ENCODE measurements around the gene LIPA.
A peak's percentile ranks its signal among the peaks of the same experiment; 100 is the strongest.

The LIPA gene

GRCh38 chr10:89238956-89239644 lies 12.5 kb downstream of the LIPA start:
- DNase-seq = peak; percentile 26

GRCh38 chr10:89237849-89238248 lies 13.7 kb downstream of the LIPA start:
- DNase-seq = no peak

GRCh38 chr10:89236226-89236797 lies 15.3 kb downstream of the LIPA start:
- no peak for DNase-seq

- no peak for DNase-seq
Measured at GRCh38 chr10:89235073-89235798, 16.3 kb downstream of the LIPA start.

- no peak for DNase-seq
Measured at GRCh38 chr10:89233033-89233432, 18.5 kb downstream of the LIPA start.

GRCh38 chr10:89228962-89229361 lies 22.6 kb downstream of the LIPA start:
- DNase-seq = no peak

GRCh38 chr10:89228146-89228545 lies 23.4 kb downstream of the LIPA start:
- DNase-seq = no peak

- no peak for DNase-seq
Measured at GRCh38 chr10:89226891-89227290, 24.7 kb downstream of the LIPA start.

GRCh38 chr10:89224739-89225443 lies 26.7 kb downstream of the LIPA start:
- no peak for DNase-seq

- no peak for DNase-seq
Measured at GRCh38 chr10:89221919-89222318, 29.7 kb downstream of the LIPA start.

GRCh38 chr10:89219513-89220218 lies 31.9 kb downstream of the LIPA start:
- no peak for DNase-seq

- DNase-seq = peak; percentile 76
Measured at GRCh38 chr10:89217057-89217990, 34.3 kb downstream of the LIPA start.

- DNase-seq = no peak
Measured at GRCh38 chr10:89216056-89216455, 35.5 kb downstream of the LIPA start.

GRCh38 chr10:89215511-89215910 lies 36.1 kb downstream of the LIPA start:
- no peak for DNase-seq

GRCh38 chr10:89214566-89215165 lies 36.9 kb downstream of the LIPA start:
- no peak for DNase-seq

GRCh38 chr10:89213191-89213808 lies 38.3 kb downstream of the LIPA start:
- peak; percentile 48 for DNase-seq

GRCh38 chr10:89210794-89211425 lies 40.7 kb downstream of the LIPA start:
- DNase-seq = no peak

GRCh38 chr10:89209718-89210117 lies 41.9 kb downstream of the LIPA start:
- no peak for DNase-seq

GRCh38 chr10:89207801-89208551 lies 43.6 kb downstream of the LIPA start:
- no peak for DNase-seq
